ENCODE results near the gene FOS. TPM values are rescaled to one million over a fixed set of nuclear protein-coding genes. Genes with fewer than 3 reads are reported as not detected.

Gene FOS
- total RNA-seq, 2 experiments from 2014 or later, result 81.8 to 84.6 TPM

- DNase-seq, result no peak
Observed at GRCh38 chr14:75310295-75311111, 31.9 kb downstream of the FOS start.

GRCh38 chr14:75311356-75311755 is 32.7 kb downstream of the FOS start:
- Mint-ChIP-seq H3K4me3 (no peak overlapping the region), H3K4me1 (ENCODE audit: low read depth) (peaks cover 7% of the 10 kb centered on the region), H3K9me3 (no peaks in the 10 kb centered on the region), H3K36me3 (ENCODE audit: low read depth) (no peaks in the 10 kb centered on the region), H3K27me3 (peaks cover 1% of the 10 kb centered on the region), H3K27ac (no peak overlapping the region)
- ChIA-PET CTCF (interaction anchor here (0.7 to 1.4 kb wide), 2 partner anchors 76 to 177 kb away, joined by 3 to 4 read pairs; no protein-coding TSS in a partner anchor), POLR2A (no interaction called here)
- ATAC-seq (no peak), DNase-seq (no peak)
- intact Hi-C loops (cut with micrococcal nuclease), result no loop called here
- TF ChIP-seq CTCF (IDR thresholded peaks at IDR 0.05), result no peak

More at GRCh38 chr14:75310295-75311111, 31.9 kb downstream of the FOS start:
- ChIA-PET CTCF (interaction anchor here (1.0 to 3.0 kb wide), 7 partner anchors 13 to 251 kb away, joined by 3 to 14 read pairs (median 3); no protein-coding TSS in a partner anchor), POLR2A (interaction anchor here (0.6 kb wide), 1 partner anchor 195 kb away, joined by 3 read pairs; no protein-coding TSS in a partner anchor)
- no peak for ATAC-seq
- Mint-ChIP-seq H3K27me3 (peaks cover 1% of the 10 kb centered on the region), H3K27ac (no peak overlapping the region), H3K9me3 (no peaks in the 10 kb centered on the region), H3K4me1 (ENCODE audit: low read depth) (peaks cover 7% of the 10 kb centered on the region), H3K36me3 (ENCODE audit: low read depth) (no peaks in the 10 kb centered on the region), H3K4me3 (no peak overlapping the region)
- no peak for TF ChIP-seq CTCF (IDR thresholded peaks at IDR 0.05)
- intact Hi-C loops (cut with micrococcal nuclease), result no loop called here

GRCh38 chr14:75312341-75312740 is 33.7 kb downstream of the FOS start:
- Mint-ChIP-seq H3K27ac (no peak overlapping the region), H3K4me3 (no peak overlapping the region), H3K27me3 (peaks cover under 1% of the 10 kb centered on the region), H3K4me1 (ENCODE audit: low read depth) (peaks cover 6% of the 10 kb centered on the region), H3K9me3 (no peaks in the 10 kb centered on the region), H3K36me3 (ENCODE audit: low read depth) (no peaks in the 10 kb centered on the region)
- ChIA-PET CTCF (interaction anchor here (1.1 to 1.8 kb wide), 5 partner anchors 9 to 342 kb away, joined by 3 to 8 read pairs (median 3); no protein-coding TSS in a partner anchor), POLR2A (no interaction called here)
- intact Hi-C loops (cut with micrococcal nuclease), result no loop called here
- no peak for TF ChIP-seq CTCF (IDR thresholded peaks at IDR 0.05)
- DNase-seq (no peak), ATAC-seq (no peak)

- no peak overlapping the region for H3K4me3 Mint-ChIP-seq
- H3K27me3 Mint-ChIP-seq, result no peaks in the 10 kb centered on the region
- CTCF ChIA-PET, result interaction anchor here (1.1 to 1.8 kb wide), 4 partner anchors 10 to 341 kb away, joined by 3 to 8 read pairs (median 3); no protein-coding TSS in a partner anchor
- peaks cover 2% of the 10 kb centered on the region for H3K4me1 Mint-ChIP-seq (ENCODE audit: low read depth)
- H3K9me3 Mint-ChIP-seq, result no peaks in the 10 kb centered on the region
- DNase-seq (no peak), ATAC-seq (no peak)
- H3K27ac Mint-ChIP-seq, result no peak overlapping the region
- intact Hi-C loops (cut with micrococcal nuclease), result no loop called here
- no peak for TF ChIP-seq CTCF (IDR thresholded peaks at IDR 0.05)
- POLR2A ChIA-PET, result no interaction called here
- H3K36me3 Mint-ChIP-seq (ENCODE audit: low read depth), result no peaks in the 10 kb centered on the region
Observed at GRCh38 chr14:75313294-75313693, 34.7 kb downstream of the FOS start.

GRCh38 chr14:75315144-75315543 is 36.5 kb downstream of the FOS start:
- no peak for ATAC-seq
- no peak for TF ChIP-seq CTCF (IDR thresholded peaks at IDR 0.05)
- Mint-ChIP-seq H3K36me3 (ENCODE audit: low read depth) (no peaks in the 10 kb centered on the region), H3K4me3 (no peak overlapping the region), H3K9me3 (no peaks in the 10 kb centered on the region), H3K4me1 (ENCODE audit: low read depth) (peaks cover 2% of the 10 kb centered on the region), H3K27ac (no peak overlapping the region), H3K27me3 (no peaks in the 10 kb centered on the region)
- intact Hi-C loops (cut with micrococcal nuclease), result no loop called here
- no peak for DNase-seq
- CTCF ChIA-PET, result interaction anchor here (0.9 to 1.0 kb wide), 2 partner anchors 139 to 203 kb away, joined by 3 read pairs; no protein-coding TSS in a partner anchor
- POLR2A ChIA-PET, result no interaction called here

All from activated CD8-positive, alpha-beta T cell treated with anti-CD3 and anti-CD28 coated beads for 36 hours (primary cell).